Measurements from ENCODE around the gene CCNL1.

DNA sequence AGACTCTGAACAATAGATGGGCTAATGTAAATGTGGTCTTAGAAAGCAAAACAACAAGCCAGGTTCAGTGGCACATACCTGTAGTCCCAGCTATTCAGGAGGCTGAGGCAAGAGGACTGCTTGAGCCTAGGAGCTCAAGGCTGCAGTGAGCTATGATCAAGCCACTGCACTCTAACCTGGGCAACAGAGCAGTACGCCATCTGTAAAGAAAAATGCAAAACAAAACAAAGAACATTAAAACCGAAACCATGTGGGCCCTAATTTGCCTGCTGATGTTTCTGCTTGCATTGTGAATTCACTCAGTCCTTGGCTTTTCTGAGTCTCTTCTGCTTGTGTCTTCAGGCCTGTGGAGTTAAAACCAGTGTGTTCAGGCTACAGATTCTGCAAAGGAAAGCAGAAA, 56.7 kb downstream of the CCNL1 start:
- no peak for TF ChIP-seq EZH2 (IDR thresholded peaks at IDR 0.05; ENCODE audit: insufficient read depth, poor library complexity, severe bottlenecking)
- TF ChIP-seq EZH2phosphoT487 (IDR thresholded peaks at IDR 0.05; ENCODE audit: insufficient read depth, low read depth) = no peak

All from GM23248 (cell line).